GM21528 (cell line): Measurements from ENCODE around the gene ACAP3.
A peak's percentile ranks its signal among the peaks of the same experiment; 100 is the strongest.

ENCODE experiments used
- ATAC-seq: cut with Tn5 transposase; IDR thresholded peaks from one replicate; pipeline ENCODE4 v1.9.1; 2021; ENCODE audit warnings: mild to moderate bottlenecking, moderate library complexity; ENCODE audit not compliant: unreplicated experiment, low FRiP score

Gene ACAP3

DNA sequence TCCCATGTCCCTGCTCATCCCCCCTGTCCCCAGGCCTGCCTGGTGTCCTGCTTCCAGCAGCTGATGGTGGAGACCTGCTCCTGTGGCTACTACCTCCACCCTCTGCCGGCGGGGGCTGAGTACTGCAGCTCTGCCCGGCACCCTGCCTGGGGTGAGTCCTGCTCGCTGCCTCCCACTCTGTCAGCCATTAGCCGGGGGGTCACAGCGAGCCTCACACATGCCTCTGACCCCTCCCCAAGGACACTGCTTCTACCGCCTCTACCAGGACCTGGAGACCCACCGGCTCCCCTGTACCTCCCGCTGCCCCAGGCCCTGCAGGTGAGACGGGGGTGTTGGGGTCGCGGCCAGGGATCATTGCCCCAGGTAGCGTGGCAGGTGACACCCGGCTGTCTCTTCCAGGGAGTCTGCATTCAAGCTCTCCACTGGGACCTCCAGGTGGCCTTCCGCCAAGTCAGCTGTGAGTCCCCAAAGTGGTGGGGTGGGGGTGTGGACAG, 17.4 kb downstream of the ACAP3 start:
- ATAC-seq, result no peak

- no peak for ATAC-seq
Measured at GRCh38 chr1:1287288-1288110, 20.2 kb downstream of the ACAP3 start.

DNA sequence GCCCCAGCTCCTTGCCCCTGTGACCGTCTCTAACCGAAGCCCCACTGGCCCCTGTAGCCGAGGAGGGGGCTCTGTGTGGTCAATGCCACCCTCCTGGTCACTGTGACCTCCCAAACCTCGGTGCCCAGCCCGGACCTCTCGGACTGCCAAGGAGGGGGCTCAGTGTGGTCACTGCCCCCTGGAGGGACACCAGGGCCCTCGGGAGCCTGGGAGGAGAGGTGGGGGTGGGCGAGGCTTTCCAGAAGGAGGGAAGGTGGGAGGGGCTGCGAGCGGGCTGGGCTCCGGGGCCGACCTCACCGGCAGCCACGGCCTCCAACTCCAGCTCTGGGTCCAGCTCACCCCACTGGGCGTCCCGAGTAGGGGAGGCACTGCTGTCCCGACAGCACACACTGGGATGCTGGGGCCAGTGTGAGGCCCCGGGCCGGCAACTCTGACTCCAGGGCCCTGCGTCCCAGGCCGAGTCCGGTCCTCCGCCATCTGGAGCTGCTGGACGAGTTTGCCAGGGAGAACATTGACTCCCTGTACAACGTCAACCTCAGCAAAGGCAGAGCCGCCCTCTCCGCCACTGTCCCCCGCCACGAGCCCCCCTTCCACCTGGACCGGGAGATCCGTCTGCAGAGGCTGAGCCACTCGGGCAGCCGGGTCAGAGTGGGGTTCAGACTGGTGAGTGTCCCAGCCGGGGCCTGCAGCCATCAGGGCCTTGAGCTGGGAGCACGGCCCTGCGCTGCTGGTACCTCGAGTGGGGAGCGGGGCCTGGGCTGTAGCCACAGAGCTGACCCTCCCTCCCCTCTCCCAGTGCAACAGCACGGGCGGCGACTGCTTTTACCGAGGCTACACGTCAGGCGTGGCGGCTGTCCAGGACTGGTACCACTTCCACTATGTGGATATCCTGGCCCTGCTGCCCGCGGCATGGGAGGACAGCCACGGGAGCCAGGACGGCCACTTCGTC, 21.1 kb downstream of the ACAP3 start:
- ATAC-seq, result no peak

GRCh38 chr1:1285611-1286311, 22.0 kb downstream of the ACAP3 start:
- ATAC-seq, result no peak

DNA sequence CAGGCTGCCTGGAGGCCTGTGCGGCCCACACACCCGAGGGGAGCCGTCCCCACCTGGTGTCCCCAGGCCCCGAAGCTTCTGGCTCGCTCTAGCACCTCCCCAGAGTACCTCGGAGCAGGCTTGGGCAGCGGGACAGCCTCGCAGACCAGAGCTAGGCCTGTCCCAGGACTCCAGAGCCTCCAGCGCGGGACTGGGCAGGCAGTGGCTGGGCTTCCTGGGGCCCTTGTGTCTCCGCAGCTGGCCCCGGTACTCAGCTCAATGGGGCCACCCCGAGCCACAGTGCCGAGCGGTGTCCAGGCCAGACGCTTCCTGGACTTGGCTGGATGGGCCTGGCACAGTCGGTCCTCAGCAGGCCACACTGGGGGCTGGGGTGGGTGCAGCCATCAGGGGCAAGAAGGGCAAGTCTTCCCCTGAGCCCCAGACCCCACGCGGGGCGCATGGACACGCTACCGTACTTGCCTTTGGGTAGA, 22.6 kb downstream of the ACAP3 start:
- no peak for ATAC-seq

DNA sequence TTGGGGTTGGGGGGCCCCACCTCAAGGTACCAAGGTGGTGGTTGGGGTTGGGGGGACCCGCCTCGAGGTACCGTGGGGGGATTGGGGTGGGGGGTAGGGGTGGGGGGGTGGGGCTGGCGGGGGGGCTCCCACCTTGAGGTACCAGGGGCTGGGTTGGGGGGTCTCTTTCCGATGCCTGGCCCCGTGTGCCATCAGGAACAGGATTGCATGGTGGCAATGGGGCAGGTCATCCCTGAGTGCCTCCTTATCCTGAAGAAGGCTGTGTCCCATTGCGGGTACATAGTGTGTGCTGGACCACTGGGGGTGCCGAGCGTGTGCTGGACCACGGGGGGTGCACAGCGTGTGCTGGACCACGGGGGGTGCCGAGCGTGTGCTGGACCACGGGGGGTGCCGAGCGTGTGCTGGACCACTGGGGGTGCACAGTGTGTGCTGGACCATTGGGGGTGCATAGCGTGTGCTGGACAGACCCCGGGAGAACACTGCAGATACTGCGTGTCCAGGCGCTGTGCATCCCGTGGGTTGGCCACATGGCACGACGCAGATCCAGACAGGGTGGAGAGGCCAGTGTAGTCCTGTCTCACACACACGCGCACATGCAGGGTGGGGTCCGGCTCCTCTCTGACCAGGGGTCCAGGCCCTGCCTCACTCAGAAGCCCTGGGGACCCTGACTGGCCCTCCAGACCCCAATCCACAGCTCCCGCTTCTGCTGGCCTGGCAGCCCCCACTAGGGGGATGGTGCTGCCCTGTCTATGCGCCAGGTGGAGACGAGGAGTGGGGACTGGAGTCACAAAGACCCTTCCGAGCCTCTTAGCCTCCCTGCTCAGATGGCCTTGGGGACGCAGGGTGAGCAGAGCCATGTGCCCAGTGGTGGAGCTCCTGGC, 23.3 kb downstream of the ACAP3 start:
- no peak for ATAC-seq

DNA sequence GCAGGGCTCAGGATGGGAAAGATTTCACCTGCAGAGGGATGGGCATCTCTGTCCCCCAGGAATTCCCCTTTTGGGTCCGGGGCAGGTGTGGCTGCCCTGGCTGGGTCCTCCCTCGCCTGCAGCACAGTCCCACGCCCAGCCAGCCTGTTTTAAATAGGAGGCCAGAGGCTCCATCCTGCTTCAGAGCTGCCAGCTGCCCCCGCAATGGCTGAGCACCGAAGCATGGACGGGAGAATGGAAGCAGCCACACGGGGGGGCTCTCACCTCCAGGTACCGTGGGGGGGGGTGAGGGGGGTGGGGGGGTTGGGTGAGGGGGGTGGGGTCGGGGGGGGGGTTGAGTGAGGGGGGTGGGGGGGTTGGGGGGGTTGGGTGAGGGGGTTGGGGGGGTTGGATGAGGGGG, 23.9 kb downstream of the ACAP3 start:
- no peak for ATAC-seq

- no peak for ATAC-seq
Measured at GRCh38 chr1:1282998-1283397, 24.7 kb downstream of the ACAP3 start.

- no peak for ATAC-seq
Measured at GRCh38 chr1:1281533-1282321, 26.0 kb downstream of the ACAP3 start.

GRCh38 chr1:1280782-1281481, 26.8 kb downstream of the ACAP3 start:
- no peak for ATAC-seq

DNA sequence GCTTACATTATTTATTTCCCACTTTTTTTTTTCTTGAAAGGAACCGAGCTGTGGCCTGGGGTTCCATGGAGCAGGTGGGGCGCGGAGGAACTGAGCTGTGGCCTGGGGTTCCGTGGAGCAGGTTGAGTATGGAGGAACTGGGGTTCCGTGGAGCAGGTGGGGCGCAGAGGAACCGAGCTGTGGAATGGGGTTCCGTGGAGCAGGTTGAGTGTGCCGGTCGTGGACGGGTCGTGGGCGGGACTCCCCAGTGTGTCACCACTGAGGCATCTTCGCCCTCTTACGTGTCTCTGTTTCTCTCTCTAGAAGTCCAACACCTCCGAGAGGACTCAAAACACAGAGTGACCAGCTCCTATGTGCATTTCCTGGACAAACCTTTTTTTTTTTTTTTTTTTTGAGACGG, 28.7 kb downstream of the ACAP3 start:
- ATAC-seq, result no peak

DNA sequence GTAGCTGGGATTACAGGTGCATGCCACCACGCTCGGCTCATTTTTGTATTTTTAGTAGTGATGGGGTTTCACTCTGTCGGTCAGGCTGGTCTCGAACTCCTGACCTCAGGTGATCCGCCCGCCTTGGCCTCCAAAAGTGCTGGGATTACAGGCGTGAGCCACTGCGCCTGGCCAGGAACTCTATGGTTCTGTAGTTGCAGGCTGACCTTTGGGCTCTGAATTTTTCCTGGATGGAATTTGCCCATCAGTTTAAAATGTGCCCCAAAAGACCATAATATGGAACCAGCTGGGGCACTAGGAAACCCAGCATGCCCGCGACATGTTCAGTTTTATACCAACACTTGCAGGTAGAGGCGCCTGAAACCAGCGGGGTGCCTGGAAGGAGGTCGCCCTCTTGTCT, 29.1 kb downstream of the ACAP3 start:
- ATAC-seq, result no peak

DNA sequence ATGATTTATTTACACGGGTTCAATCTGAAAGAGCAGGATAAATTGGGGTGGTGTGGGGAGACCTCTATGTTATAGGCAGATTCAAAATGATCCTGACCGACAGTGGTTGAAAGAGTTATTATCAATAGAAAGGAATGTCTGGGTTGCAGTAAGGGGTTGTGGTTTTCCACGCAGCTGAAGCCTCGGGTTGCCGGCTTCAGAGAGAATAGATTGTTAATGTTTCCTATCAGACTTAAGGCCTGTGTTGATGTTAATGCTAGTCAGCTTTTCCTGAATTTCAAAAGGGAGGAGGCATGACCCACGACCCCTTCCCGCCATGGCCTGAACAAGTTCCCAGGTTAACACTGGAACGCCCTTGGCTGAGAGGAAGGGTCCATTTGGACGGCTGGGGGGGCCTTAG, 31.9 kb downstream of the ACAP3 start:
- ATAC-seq, result no peak

DNA sequence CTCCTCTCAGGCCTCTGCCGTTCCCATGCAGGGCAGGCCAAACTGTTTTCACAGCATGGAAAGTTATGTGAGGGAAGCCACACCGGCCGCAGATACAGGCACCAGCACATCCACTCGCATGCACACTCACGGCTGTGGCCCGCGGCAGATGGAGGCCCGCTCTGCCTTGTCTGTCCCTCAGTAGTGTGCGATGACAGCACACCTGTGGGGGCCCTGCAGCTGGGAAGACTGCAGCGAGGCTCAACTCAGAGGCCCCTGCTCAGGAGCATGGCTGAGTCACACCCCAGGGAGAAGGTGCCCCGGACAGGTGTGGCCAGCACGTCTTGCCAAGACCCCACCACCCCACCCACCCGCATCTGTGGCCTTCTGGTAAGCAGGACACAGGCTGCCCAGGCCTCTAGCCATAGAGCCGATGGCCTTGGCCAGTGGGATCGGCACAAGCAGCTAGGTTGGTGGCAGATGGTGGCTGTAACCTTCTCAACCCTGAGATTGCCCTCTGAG, 32.7 kb downstream of the ACAP3 start:
- no peak for ATAC-seq

DNA sequence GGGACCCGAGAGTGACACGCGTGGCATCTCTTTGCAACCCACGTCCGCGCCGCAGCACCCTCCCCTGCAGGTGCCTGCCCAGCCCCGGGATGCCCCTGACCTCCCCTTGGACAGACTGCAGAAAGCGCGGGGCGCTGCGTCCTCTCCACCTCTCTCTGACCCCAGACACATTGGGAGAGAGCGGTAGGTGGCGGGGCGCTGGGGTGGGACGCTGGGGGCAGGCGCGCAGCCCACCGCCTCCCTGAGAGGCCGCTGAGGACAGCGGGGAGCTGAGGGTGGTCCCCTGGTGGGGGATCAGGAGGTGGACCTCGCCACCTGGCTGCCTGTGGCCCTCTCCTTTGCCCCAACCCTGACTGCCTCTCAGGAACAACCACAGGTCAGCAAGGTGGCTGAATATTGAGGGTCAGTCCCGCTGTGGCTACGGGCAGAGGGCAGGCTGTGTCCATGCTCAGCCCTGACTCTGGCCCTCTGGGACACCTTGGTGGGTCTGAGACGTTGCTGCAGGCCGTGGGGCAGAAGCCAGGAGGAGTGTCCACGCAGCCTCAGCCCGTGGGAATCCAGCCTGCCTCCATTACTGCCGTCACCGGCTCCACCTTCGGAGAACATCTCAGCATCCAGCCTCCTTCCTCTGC, 33.3 kb downstream of the ACAP3 start:
- ATAC-seq, result no peak

GRCh38 chr1:1273512-1274298, 34.0 kb downstream of the ACAP3 start, which contains the start of gene UBE2J2:
Gene UBE2J2 (minus strand): TSS chr1:1273854. CDS start chr1:1267992, 5,862 bp downstream.
- peak; percentile 68 for ATAC-seq

DNA sequence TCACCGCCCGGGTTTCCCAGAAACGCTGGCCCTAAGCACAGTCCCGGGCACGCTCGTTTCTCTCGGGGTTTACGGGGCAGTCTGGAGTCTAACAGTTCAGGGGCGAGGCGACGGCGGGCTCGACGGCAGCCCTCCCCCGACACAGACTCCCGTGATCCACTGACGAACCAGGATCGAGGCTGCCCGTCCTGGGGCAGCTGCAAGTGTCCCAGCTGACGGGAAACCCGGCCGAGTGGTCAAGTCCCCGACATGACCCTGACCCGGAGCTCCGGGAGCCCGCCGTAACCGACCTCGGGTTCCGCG, 34.6 kb downstream of the ACAP3 start:
- ATAC-seq, result peak; percentile 24
